IMR-90 (cell line): ENCODE data around the gene NLRC5. TPM values are rescaled to one million over a fixed set of nuclear protein-coding genes. Genes with fewer than 3 reads are reported as not detected.

Experiments used
- ATAC-seq: fragments of 200-7000 bp; cut with Tn5 transposase; 2 replicates; pipeline ENCODE4 v1.9.1; 2020; ENCODE audit warnings: low read depth, mild to moderate bottlenecking, moderate library complexity
- BruUV-seq: library from RNA; stranded (reverse); fragments of 400-500 nt; replicated peaks from 2 replicates; lab custom pipeline; 2021; lab: Mats Ljungman, UMichigan
- CTCF ChIA-PET: fragments of 300-600 bp; formaldehyde crosslinking; extraction: SDS; loops from one replicate; lab custom pipeline; 2021; ENCODE audit warnings: antibody characterized with exemption; lab: Yijun Ruan, JAX
- POLR2A ChIA-PET: fragments of 300-600 bp; sonication (Branson Sonifier 250); formaldehyde crosslinking; loops from one replicate; lab custom pipeline; 2022; ENCODE audit warnings: antibody characterized with exemption; ENCODE audit not compliant: unreplicated experiment; lab: Charles Lee
- DNase-seq: peaks from one replicate; pipeline ENCODE4 v3.0.0; 2013
- H2AFZ ChIP-seq: replicated peaks from 2 replicates; pipeline ENCODE3; 2013; ENCODE audit warnings: low read length, mild to moderate bottlenecking; ENCODE audit not compliant: poor library complexity
- H2AK5ac ChIP-seq: 2 replicates; pipeline ENCODE4 v1.6.1; 2013; ENCODE audit warnings: low read depth, low read length, inconsistent platforms
- H2AK9ac ChIP-seq: replicated peaks from 2 replicates; pipeline ENCODE3; 2013; ENCODE audit warnings: mild to moderate bottlenecking, low read depth, low read length, moderate library complexity; ENCODE audit not compliant: poor library complexity
- H2BK120ac ChIP-seq: 2 replicates; pipeline ENCODE4 v1.6.1; 2013; ENCODE audit warnings: low read depth, low read length, inconsistent platforms
- H2BK15ac ChIP-seq: 3 replicates; pipeline ENCODE4 v1.6.1; 2013; ENCODE audit warnings: low read depth, low read length, inconsistent platforms
- H2BK20ac ChIP-seq: 2 replicates; pipeline ENCODE4 v1.6.1; 2013; ENCODE audit warnings: low read depth, mild to moderate bottlenecking, inconsistent platforms, low read length, moderate library complexity
- H2BK5ac ChIP-seq: 2 replicates; pipeline ENCODE4 v1.6.1; 2013; ENCODE audit warnings: mild to moderate bottlenecking, low read depth, low read length, inconsistent platforms; ENCODE audit not compliant: poor library complexity, severe bottlenecking
- H3K14ac ChIP-seq: replicated peaks from 2 replicates; pipeline ENCODE4 v1.6.1; 2013; ENCODE audit warnings: low read depth, low read length, inconsistent platforms
- H3K18ac ChIP-seq: 2 replicates; pipeline ENCODE4 v1.6.1; 2013; ENCODE audit warnings: low read depth, low read length, control low read depth
- H3K23ac ChIP-seq: 2 replicates; pipeline ENCODE4 v1.6.1; 2013; ENCODE audit warnings: low read depth, low read length, inconsistent platforms
- H3K27ac ChIP-seq: 2 replicates; pipeline ENCODE4 v1.5.1; 2013; ENCODE audit warnings: mild to moderate bottlenecking, control low read depth, low read length; ENCODE audit not compliant: insufficient read depth
- H3K27me3 ChIP-seq: 2 replicates; pipeline ENCODE4 v1.6.1; 2013; ENCODE audit warnings: low read length; ENCODE audit not compliant: control insufficient read depth, insufficient read depth
- H3K36me3 ChIP-seq: 2 replicates; pipeline ENCODE4 v1.6.1; 2013; ENCODE audit warnings: low read length, mixed read lengths; ENCODE audit not compliant: control insufficient read depth, insufficient read depth
- H3K4ac ChIP-seq: 2 replicates; pipeline ENCODE4 v1.6.1; 2013; ENCODE audit warnings: low read depth, low read length, inconsistent platforms
- H3K4me1 ChIP-seq: 2 replicates; pipeline ENCODE4 v1.6.1; 2013; ENCODE audit warnings: low read length, mixed read lengths; ENCODE audit not compliant: control insufficient read depth, insufficient read depth
- H3K4me2 ChIP-seq: 2 replicates; pipeline ENCODE4 v1.6.1; 2013; ENCODE audit warnings: low read depth, mild to moderate bottlenecking, control low read depth, low read length, moderate library complexity
- H3K4me3 ChIP-seq: 2 replicates; pipeline ENCODE4 v1.5.1; 2013; ENCODE audit warnings: low read depth, mild to moderate bottlenecking, control low read depth, low read length, moderate library complexity; ENCODE audit not compliant: insufficient read depth
- H3K56ac ChIP-seq: 2 replicates; pipeline ENCODE4 v1.6.1; 2013; ENCODE audit warnings: low read length, inconsistent platforms; ENCODE audit not compliant: insufficient read depth; ENCODE audit errors: extremely low read depth
- H3K79me1 ChIP-seq, 2 experiments: 2 replicates each; pipeline ENCODE4 v1.6.1; 2013; ENCODE audit warnings: low read length in 2 of 2, inconsistent platforms in 1 of 2, low read depth in 1 of 2
- H3K9ac ChIP-seq: 2 replicates; pipeline ENCODE4 v1.6.1; 2013; ENCODE audit warnings: low read depth, low read length, control low read depth
- H3K9me1 ChIP-seq: 2 replicates; pipeline ENCODE4 v1.6.1; 2013; ENCODE audit warnings: low read length, inconsistent platforms; ENCODE audit not compliant: insufficient read depth
- H3K9me3 ChIP-seq: 2 replicates; pipeline ENCODE4 v1.6.1; 2013; ENCODE audit warnings: low read length; ENCODE audit not compliant: control insufficient read depth, insufficient read depth
- H4K20me1 ChIP-seq: 2 replicates; pipeline ENCODE4 v1.6.1; 2013; ENCODE audit warnings: low read length, inconsistent platforms; ENCODE audit not compliant: insufficient read depth
- H4K5ac ChIP-seq: 2 replicates; pipeline ENCODE4 v1.6.1; 2013; ENCODE audit warnings: mild to moderate bottlenecking, low read depth, low read length, control low read depth
- H4K8ac ChIP-seq, 2 experiments: 2 replicates each; pipeline ENCODE4 v1.6.1; 2013; ENCODE audit warnings: low read depth in 2 of 2, low read length in 2 of 2, control low read depth in 1 of 2, inconsistent platforms in 1 of 2
- H4K91ac ChIP-seq: 2 replicates; pipeline ENCODE4 v1.6.1; 2013; ENCODE audit warnings: low read depth, low read length, inconsistent platforms; ENCODE audit not compliant: insufficient read depth
- BHLHE40 ChIP-seq: fragments of 150-350 bp; IDR thresholded peaks from 2 replicates; pipeline ENCODE4 v1.6.1; 2016; ENCODE audit warnings: mild to moderate bottlenecking, low read depth, low read length
- CHD1 ChIP-seq: IDR thresholded peaks from 2 replicates; pipeline ENCODE4 v1.6.1; 2012; ENCODE audit warnings: low read depth, low read length, improper control_type of control experiment
- FOS ChIP-seq: fragments of 150-350 bp; IDR thresholded peaks from 2 replicates; pipeline ENCODE4 v1.6.1; 2016; ENCODE audit warnings: low read depth, low read length
- MAFK ChIP-seq: IDR thresholded peaks from 2 replicates; pipeline ENCODE4 v1.6.1; 2012; ENCODE audit warnings: low read depth, low read length, improper control_type of control experiment
- MAZ ChIP-seq: IDR thresholded peaks from 2 replicates; pipeline ENCODE4 v1.6.1; 2012; ENCODE audit warnings: low read depth, mild to moderate bottlenecking, low read length, improper control_type of control experiment, moderate library complexity, borderline replicate concordance
- MXI1 ChIP-seq: IDR thresholded peaks from 2 replicates; pipeline ENCODE4 v1.6.1; 2012; ENCODE audit warnings: low read depth, mild to moderate bottlenecking, low read length, moderate library complexity, borderline replicate concordance
- NFE2L2 ChIP-seq: fragments of 150-350 bp; IDR thresholded peaks from 2 replicates; pipeline ENCODE4 v1.6.1; 2016; ENCODE audit warnings: low read depth, mild to moderate bottlenecking, low read length
- POLR2A ChIP-seq: IDR thresholded peaks from 2 replicates; pipeline ENCODE4 v1.6.1; 2012; ENCODE audit warnings: mild to moderate bottlenecking, low read depth, low read length
- RCOR1 ChIP-seq: IDR thresholded peaks from 2 replicates; pipeline ENCODE4 v1.6.1; 2012; ENCODE audit warnings: mild to moderate bottlenecking, low read length, improper control_type of control experiment; ENCODE audit not compliant: insufficient replicate concordance
- RFX5 ChIP-seq: IDR thresholded peaks from 2 replicates; pipeline ENCODE4 v1.8.0; 2012; ENCODE audit warnings: low read depth, mild to moderate bottlenecking, low read length, moderate library complexity
- SMC3 ChIP-seq: fragments of 150-350 bp; IDR thresholded peaks from 2 replicates; pipeline ENCODE4 v1.6.1; 2016; ENCODE audit warnings: low read depth, mild to moderate bottlenecking, antibody characterized with exemption, low read length, moderate library complexity
- WGBS, 2 experiments: methylation state at CpG; one replicate each; pipeline versions ENCODE4 v1.1.5 to v1.1.7; 2013; ENCODE audit warnings: missing lambda C conversion rate in 2 of 2; ENCODE audit not compliant: insufficient read length in 1 of 2; ENCODE audit errors: extremely low coverage in 2 of 2; 5-methylcytosine and 5-hydroxymethylcytosine counted together
- dilution Hi-C: fragments of 300-500 bp; cut with HindIII; formaldehyde crosslinking; loops from one replicate; pipeline ENCODE4 v1.14.3; 2018; ENCODE audit warnings: low sequenced_read_pairs; ENCODE audit not compliant: unreplicated experiment
- in situ Hi-C: fragments of 300-500 bp; cut with MboI; formaldehyde crosslinking; loops from 3 replicates; pipeline ENCODE4 v1.14.3; 2019; ENCODE audit warnings: low sequenced_read_pairs, inconsistent platforms, mixed read lengths
- intact Hi-C: fragments of 100-400 bp; cut with micrococcal nuclease; formaldehyde crosslinking; loops from 2 replicates; pipeline ENCODE4 v1.10.0; 2022
- polyA plus RNA-seq, 3 experiments: library from polyadenylated mRNA; depleted of rRNA; stranded (reverse); fragments of >200 nt; gene quantifications; 2 replicates each; pipeline ENCODE4 v1.2.3, GENCODE V29; 2012; ENCODE audit warnings: low replicate concordance in 1 of 3
- total RNA-seq: library from RNA; depleted of rRNA; stranded (reverse); fragments of >200 nt; gene quantifications from 2 replicates; pipeline ENCODE4 v1.2.3, GENCODE V29; 2012
- TF ChIP-seq, protein P1 (sequence below): conservative IDR thresholded peaks from 2 replicates; pipeline ENCODE4 v1.5.1; 2012; ENCODE audit warnings: mild to moderate bottlenecking, low read depth, low read length, improper control_type of control experiment

Gene NLRC5
- total and polyA plus RNA-seq, 2 of the 4 experiments (the other 2 are of a cell fraction), result 9.1 to 14.9 TPM

DNA sequence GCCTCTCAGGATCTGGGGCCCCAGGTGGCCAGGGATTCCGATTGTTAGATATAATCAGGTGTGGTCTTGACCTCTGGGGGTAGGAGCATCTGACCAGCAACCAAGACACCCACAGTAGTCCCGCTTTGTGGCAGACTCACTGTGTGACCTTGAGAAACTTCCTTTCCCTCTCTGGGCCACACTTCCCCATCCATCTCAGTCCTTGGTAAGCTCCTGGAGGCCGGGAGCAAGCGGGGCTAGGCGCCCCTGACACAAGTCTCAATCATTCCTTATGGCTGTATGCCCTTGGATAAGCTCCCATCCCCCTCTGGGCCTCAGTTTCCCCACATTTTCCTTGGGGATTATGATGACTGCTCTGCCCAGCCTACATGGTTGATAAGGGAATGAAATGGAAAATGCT is 124.3 kb downstream of the NLRC5 start:
- CTCF ChIA-PET, result interaction anchor here (0.8 kb wide), 1 partner anchor 21 kb away, joined by 3 read pairs; the partner anchor contains the start of gene CPNE2
- Histone ChIP-seq H2BK5ac (no peak overlapping the region), H3K27me3 (no peaks in the 10 kb centered on the region), H3K56ac (no peak overlapping the region), H4K91ac (no peak overlapping the region), H3K14ac (no peak overlapping the region), H2AK5ac (no peak overlapping the region), H3K23ac (no peak overlapping the region), H2BK120ac (no peak overlapping the region), H4K5ac (no peak overlapping the region), H3K4me2 (no peak overlapping the region), H2AK9ac (no peak overlapping the region), H3K9me3 (no peaks in the 10 kb centered on the region), H3K18ac (no peak overlapping the region), H3K27ac (no peak overlapping the region), H3K79me1 (peaks cover 4 to 19% of the 10 kb centered on the region in 2 experiments; a peak in 2 of 4 replicates), H4K8ac (no peak overlapping the region), H2BK20ac (no peak overlapping the region), H3K4ac (no peak overlapping the region), H2BK15ac (no peak overlapping the region), H3K9me1 (peaks cover 16% of the 10 kb centered on the region; the same call in 1 of the 2 replicates), H3K36me3 (no peaks in the 10 kb centered on the region; the same call in 1 of the 2 replicates), H2AFZ (no peak overlapping the region), H4K20me1 (no peaks in the 10 kb centered on the region; the same call in 1 of the 2 replicates), H3K9ac (no peak overlapping the region), H3K4me3 (no peak overlapping the region), H3K4me1 (peaks cover 13% of the 10 kb centered on the region)
- DNase-seq (no peak), ATAC-seq (no peak)
- TF ChIP-seq BHLHE40 (no peak), MAZ (no peak), NFE2L2 (no peak), CHD1 (no peak), MAFK (no peak), POLR2A (no peak), SMC3 (no peak), MXI1 (no peak), RFX5 (no peak), FOS (no peak), RCOR1 (no peak)
- TF ChIP-seq, protein P1, sequence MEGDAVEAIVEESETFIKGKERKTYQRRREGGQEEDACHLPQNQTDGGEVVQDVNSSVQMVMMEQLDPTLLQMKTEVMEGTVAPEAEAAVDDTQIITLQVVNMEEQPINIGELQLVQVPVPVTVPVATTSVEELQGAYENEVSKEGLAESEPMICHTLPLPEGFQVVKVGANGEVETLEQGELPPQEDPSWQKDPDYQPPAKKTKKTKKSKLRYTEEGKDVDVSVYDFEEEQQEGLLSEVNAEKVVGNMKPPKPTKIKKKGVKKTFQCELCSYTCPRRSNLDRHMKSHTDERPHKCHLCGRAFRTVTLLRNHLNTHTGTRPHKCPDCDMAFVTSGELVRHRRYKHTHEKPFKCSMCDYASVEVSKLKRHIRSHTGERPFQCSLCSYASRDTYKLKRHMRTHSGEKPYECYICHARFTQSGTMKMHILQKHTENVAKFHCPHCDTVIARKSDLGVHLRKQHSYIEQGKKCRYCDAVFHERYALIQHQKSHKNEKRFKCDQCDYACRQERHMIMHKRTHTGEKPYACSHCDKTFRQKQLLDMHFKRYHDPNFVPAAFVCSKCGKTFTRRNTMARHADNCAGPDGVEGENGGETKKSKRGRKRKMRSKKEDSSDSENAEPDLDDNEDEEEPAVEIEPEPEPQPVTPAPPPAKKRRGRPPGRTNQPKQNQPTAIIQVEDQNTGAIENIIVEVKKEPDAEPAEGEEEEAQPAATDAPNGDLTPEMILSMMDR, result no peak
- dilution Hi-C loops (no loop called here), in situ Hi-C loops (no loop called here), intact Hi-C loops (no loop called here)
- POLR2A ChIA-PET, result interaction anchor here (0.6 kb wide), 1 partner anchor 243 kb away, joined by 3 read pairs; no protein-coding TSS in a partner anchor
- no TSS peak for BruUV-seq
- WGBS, 2 experiments, result no CpG with 5 or more reads among the region's 5 CpGs
